KMS-11 (cell line): ENCODE measurements around the gene GINS2.

ENCODE experiments used
- H2AFZ ChIP-seq: fragments of 200-600 bp; sonication (generic); 2 replicates; pipeline ENCODE4 v1.6.1; 2016; ENCODE audit warnings: antibody characterized with exemption, mixed run types, low read depth
- H3K27ac ChIP-seq: fragments of 200-600 bp; sonication (generic); 2 replicates; pipeline ENCODE4 v1.6.1; 2016; ENCODE audit warnings: mild to moderate bottlenecking, mixed run types
- H3K27me3 ChIP-seq: fragments of 200-600 bp; sonication (generic); 2 replicates; pipeline ENCODE4 v1.6.1; 2017; ENCODE audit warnings: mild to moderate bottlenecking, low read depth, mixed run types, moderate library complexity; ENCODE audit not compliant: insufficient read depth
- H3K36me3 ChIP-seq: fragments of 200-600 bp; sonication (generic); 2 replicates; pipeline ENCODE4 v1.6.1; 2017; ENCODE audit warnings: mild to moderate bottlenecking, mixed run types; ENCODE audit not compliant: insufficient read depth
- H3K4me1 ChIP-seq: fragments of 200-600 bp; sonication (generic); 2 replicates; pipeline ENCODE4 v1.6.1; 2016; ENCODE audit warnings: mild to moderate bottlenecking, low read depth, mixed run types; ENCODE audit not compliant: poor library complexity, severe bottlenecking
- H3K4me2 ChIP-seq: fragments of 200-600 bp; sonication (generic); 2 replicates; pipeline ENCODE4 v1.7.0; 2016; ENCODE audit warnings: mild to moderate bottlenecking, mixed run types
- H3K4me3 ChIP-seq: fragments of 200-600 bp; sonication (generic); IDR thresholded peaks from 2 replicates; pipeline ENCODE4 v1.6.1; 2017; ENCODE audit warnings: low read depth, low read length, mixed read lengths; ENCODE audit not compliant: insufficient read depth
- H3K79me2 ChIP-seq: fragments of 200-600 bp; sonication (generic); 2 replicates; pipeline ENCODE4 v1.6.1; 2016; ENCODE audit warnings: low read depth, mixed run types; ENCODE audit not compliant: insufficient read depth
- H3K9ac ChIP-seq: fragments of 200-600 bp; sonication (generic); 2 replicates; pipeline ENCODE4 v1.6.1; 2016; ENCODE audit warnings: mild to moderate bottlenecking, mixed run types
- H4K20me1 ChIP-seq: fragments of 200-600 bp; sonication (generic); 2 replicates; pipeline ENCODE4 v1.6.1; 2016; ENCODE audit warnings: mild to moderate bottlenecking, mixed run types; ENCODE audit not compliant: insufficient read depth
- CTCF ChIP-seq: fragments of 200-600 bp; sonication (generic); conservative IDR thresholded peaks from 2 replicates; pipeline ENCODE4 v1.6.1; 2017; ENCODE audit warnings: low read depth, mild to moderate bottlenecking, antibody characterized with exemption, low read length, moderate library complexity, mixed read lengths

Gene GINS2

GRCh38 chr16:85659805-85660511, 28.8 kb downstream of the GINS2 start:
- H3K36me3 ChIP-seq = no peaks in the 10 kb centered on the region
- H3K4me2 ChIP-seq = no peak overlapping the region
- no peak overlapping the region for H3K27ac ChIP-seq
- no peaks in the 10 kb centered on the region for H3K79me2 ChIP-seq
- no peaks in the 10 kb centered on the region for H3K4me1 ChIP-seq
- no peak overlapping the region for H3K4me3 ChIP-seq
- no peak overlapping the region for H2AFZ ChIP-seq
- peak; percentile 88 for TF ChIP-seq CTCF
- no peaks in the 10 kb centered on the region for H4K20me1 ChIP-seq
- H3K9ac ChIP-seq = no peak overlapping the region
- H3K27me3 ChIP-seq = no peaks in the 10 kb centered on the region

- H3K36me3 ChIP-seq = no peaks in the 10 kb centered on the region
- TF ChIP-seq CTCF = no peak
- H3K9ac ChIP-seq = no peak overlapping the region
These were observed 29.4 kb downstream of the GINS2 start for GRCh38 chr16:85659336-85659735.

GRCh38 chr16:85658504-85659326, 30.0 kb downstream of the GINS2 start:
- Histone ChIP-seq H3K79me2 (no peaks in the 10 kb centered on the region), H3K4me2 (no peak overlapping the region), H3K4me3 (no peak overlapping the region), H3K9ac (no peak overlapping the region), H3K36me3 (no peaks in the 10 kb centered on the region), H3K27me3 (no peaks in the 10 kb centered on the region), H4K20me1 (no peaks in the 10 kb centered on the region), H3K27ac (no peak overlapping the region), H2AFZ (no peak overlapping the region), H3K4me1 (no peaks in the 10 kb centered on the region)
- TF ChIP-seq CTCF = no peak

More at GRCh38 chr16:85659336-85659735, 29.4 kb downstream of the GINS2 start:
- H3K27ac ChIP-seq = no peak overlapping the region
- no peaks in the 10 kb centered on the region for H3K4me1 ChIP-seq
- no peaks in the 10 kb centered on the region for H4K20me1 ChIP-seq
- no peaks in the 10 kb centered on the region for H3K79me2 ChIP-seq
- no peak overlapping the region for H3K4me3 ChIP-seq
- no peak overlapping the region for H2AFZ ChIP-seq
- no peaks in the 10 kb centered on the region for H3K27me3 ChIP-seq
- no peak overlapping the region for H3K4me2 ChIP-seq

- Histone ChIP-seq H3K9ac (no peak overlapping the region), H2AFZ (no peak overlapping the region), H3K4me2 (no peak overlapping the region), H3K27me3 (no peaks in the 10 kb centered on the region), H3K4me3 (no peak overlapping the region), H3K79me2 (no peaks in the 10 kb centered on the region), H3K4me1 (no peaks in the 10 kb centered on the region), H4K20me1 (no peaks in the 10 kb centered on the region), H3K27ac (no peak overlapping the region), H3K36me3 (no peaks in the 10 kb centered on the region)
- TF ChIP-seq CTCF = no peak
These were observed 30.8 kb downstream of the GINS2 start for GRCh38 chr16:85657996-85658395.
